Ovary (tissue), 3 donors: ENCODE measurements around the gene SLC50A1.

Source experiments
- CTCF ChIP-seq, 3 donors: fragments of 450-650 bp in 2 of 3; fragments of 200-600 bp in 1 of 3; IDR thresholded peaks; one replicate each; pipeline versions ENCODE4 v1.5.1 to v1.8.0; 2016 to 2022; ENCODE audit warnings: antibody characterized with exemption in 3 of 3, mild to moderate bottlenecking in 1 of 3
- EP300 ChIP-seq: sonication (generic); formaldehyde crosslinking; IDR thresholded peaks from one replicate; pipeline ENCODE4 v1.6.1; 2017; ENCODE audit warnings: antibody characterized with exemption
- POLR2A ChIP-seq: fragments of 450-650 bp; IDR thresholded peaks from one replicate; pipeline ENCODE4 v1.6.1; 2017; ENCODE audit warnings: antibody characterized with exemption, mild to moderate bottlenecking, moderate library complexity
- donor health status: DM: no; HTN: no; CAD: no.

- TF ChIP-seq CTCF (IDR thresholded peaks at IDR 0.05), result no peak
- no peak for TF ChIP-seq EP300
- TF ChIP-seq POLR2A, result no peak
Measured at GRCh38 chr1:155131856-155132255, 3.8 kb upstream of the SLC50A1 start.
